SK-N-SH (cell line): ENCODE results near the gene ARMC6.

Source experiments
- FOXM1 ChIP-seq: IDR thresholded peaks from 2 replicates; pipeline ENCODE4 v1.4.0; 2012; ENCODE audit warnings: low read depth, mild to moderate bottlenecking
- NFIC ChIP-seq: IDR thresholded peaks from 2 replicates; pipeline ENCODE4 v1.4.0; 2012; ENCODE audit warnings: borderline replicate concordance
- NRF1 ChIP-seq: IDR thresholded peaks from 2 replicates; pipeline ENCODE4 v1.6.1; 2012; ENCODE audit warnings: low read depth, mild to moderate bottlenecking, low read length
- SMC3 ChIP-seq: IDR thresholded peaks from 2 replicates; pipeline ENCODE4 v1.6.1; 2012; ENCODE audit warnings: low read depth, low read length, improper control_type of control experiment

GRCh38 chr19:19051478-19052213 lies 18.2 kb downstream of the ARMC6 start:
- TF ChIP-seq NFIC (no peak), FOXM1 (no peak), SMC3 (no peak), NRF1 (no peak)
